GM21526 (cell line): ENCODE measurements around the gene GALNTL6.

Experiments used
- ATAC-seq: cut with Tn5 transposase; IDR thresholded peaks from one replicate; pipeline ENCODE4 v1.9.1; 2021; ENCODE audit warnings: moderate library complexity; ENCODE audit not compliant: unreplicated experiment, low FRiP score

Gene GALNTL6

GRCh38 chr4:171812665-171813525 lies at the start of gene GALNTL6:
Gene GALNTL6, plus strand, starts transcription at chr4:171813404.
- peak; percentile 59 for ATAC-seq

GRCh38 chr4:171765514-171765913 lies 47.7 kb upstream of the GALNTL6 start:
- ATAC-seq: no peak

GRCh38 chr4:171774642-171775190 lies 38.5 kb upstream of the GALNTL6 start:
- no peak for ATAC-seq

GRCh38 chr4:171779301-171779700 lies 33.9 kb upstream of the GALNTL6 start:
- ATAC-seq: no peak

- no peak for ATAC-seq
Measured at GRCh38 chr4:171785388-171785787, 27.8 kb upstream of the GALNTL6 start.

GRCh38 chr4:171793723-171794122 lies 19.5 kb upstream of the GALNTL6 start:
- ATAC-seq: no peak

- ATAC-seq: no peak
Measured at GRCh38 chr4:171794528-171794927, 18.7 kb upstream of the GALNTL6 start.

GRCh38 chr4:171809854-171810253 lies 3.4 kb upstream of the GALNTL6 start:
- no peak for ATAC-seq

- ATAC-seq: peak; percentile 5
Measured at GRCh38 chr4:171812333-171812664, 905 bp upstream of the GALNTL6 start.

- ATAC-seq: peak; percentile 9
Measured at GRCh38 chr4:171813526-171814250, 484 bp downstream of the GALNTL6 start.

GRCh38 chr4:171814545-171814944 lies 1.3 kb downstream of the GALNTL6 start:
- no peak for ATAC-seq

GRCh38 chr4:171817026-171817425 lies 3.8 kb downstream of the GALNTL6 start:
- no peak for ATAC-seq

- no peak for ATAC-seq
Measured at GRCh38 chr4:171834640-171835039, 21.4 kb downstream of the GALNTL6 start.

GRCh38 chr4:171843456-171843855 lies 30.3 kb downstream of the GALNTL6 start:
- no peak for ATAC-seq

GRCh38 chr4:171846232-171846631 lies 33.0 kb downstream of the GALNTL6 start:
- ATAC-seq: peak; percentile 94

GRCh38 chr4:171846893-171847292 lies 33.7 kb downstream of the GALNTL6 start:
- ATAC-seq: no peak

- ATAC-seq: no peak
Measured at GRCh38 chr4:171847751-171848150, 34.5 kb downstream of the GALNTL6 start.

- no peak for ATAC-seq
Measured at GRCh38 chr4:171849686-171850222, 36.5 kb downstream of the GALNTL6 start.

GRCh38 chr4:171851295-171851694 lies 38.1 kb downstream of the GALNTL6 start:
- ATAC-seq: no peak

GRCh38 chr4:171857302-171858012 lies 44.3 kb downstream of the GALNTL6 start:
- no peak for ATAC-seq

GRCh38 chr4:171875291-171875690 lies 62.1 kb downstream of the GALNTL6 start:
- no peak for ATAC-seq
